C4-2B (cell line): ENCODE measurements around the gene STX5.
A peak's percentile ranks its signal among the peaks of the same experiment; 100 is the strongest.

Source experiments
- H3K27ac ChIP-seq: fragments of 450-650 bp; 2 replicates; pipeline ENCODE4 v1.5.1; 2017
- CTCF ChIP-seq: fragments of 450-650 bp; conservative IDR thresholded peaks from 2 replicates; pipeline ENCODE4 v1.5.1; 2017; ENCODE audit warnings: mild to moderate bottlenecking
- ZFX ChIP-seq: fragments of 450-650 bp; IDR thresholded peaks from 2 replicates; pipeline ENCODE4 v1.6.1; 2017

Gene STX5

GRCh38 chr11:62842171-62842741, 10.4 kb upstream of the STX5 start:
- TF ChIP-seq CTCF (no peak), ZFX (no peak)
- peak overlapping the region; percentile 93 for H3K27ac ChIP-seq

- no peak for TF ChIP-seq CTCF
- TF ChIP-seq ZFX = no peak
- peak overlapping the region; percentile 93 for H3K27ac ChIP-seq
These were observed 9.7 kb upstream of the STX5 start for GRCh38 chr11:62841361-62842170.

GRCh38 chr11:62840721-62841360, 9.0 kb upstream of the STX5 start:
- H3K27ac ChIP-seq = peak overlapping the region; percentile 87

GRCh38 chr11:62839050-62839945, 7.4 kb upstream of the STX5 start, which contains the start of gene WDR74:
Gene WDR74, minus strand, starts transcription at chr11:62839590. Its CDS starts 20 bp downstream, at chr11:62839570.
- TF ChIP-seq CTCF (no peak), ZFX (peak; percentile 24; the same call in 1 of the 2 replicates)
- peak within 1 kb of the TSS; percentile 87 for H3K27ac ChIP-seq

GRCh38 chr11:62835336-62835735, 3.5 kb upstream of the STX5 start:
- TF ChIP-seq CTCF (no peak), ZFX (no peak)

GRCh38 chr11:62832336-62833234, 734 bp upstream of the STX5 start, which contains the start of gene TEX54:
Gene TEX54, minus strand, starts transcription at chr11:62832841.
- TF ChIP-seq CTCF (no peak), ZFX (no peak)
- H3K27ac ChIP-seq = peak within 1 kb of the TSS; percentile 73

More at GRCh38 chr11:62835336-62835735, 3.5 kb upstream of the STX5 start:
- no peak overlapping the region for H3K27ac ChIP-seq
